HG02870 (cell line): ENCODE results near the gene LRRC8E.
A peak's percentile ranks its signal among the peaks of the same experiment; 100 is the strongest.
"Not testable (repeated sequence)": the region's sequence is repeated elsewhere in the genome, so short reads cannot be mapped to it uniquely, and the experiment has no call there.

Experiments used
- ATAC-seq: cut with Tn5 transposase; IDR thresholded peaks from one replicate; pipeline ENCODE4 v1.9.1; 2021; ENCODE audit warnings: mild to moderate bottlenecking, moderate library complexity; ENCODE audit not compliant: unreplicated experiment

Gene LRRC8E

DNA sequence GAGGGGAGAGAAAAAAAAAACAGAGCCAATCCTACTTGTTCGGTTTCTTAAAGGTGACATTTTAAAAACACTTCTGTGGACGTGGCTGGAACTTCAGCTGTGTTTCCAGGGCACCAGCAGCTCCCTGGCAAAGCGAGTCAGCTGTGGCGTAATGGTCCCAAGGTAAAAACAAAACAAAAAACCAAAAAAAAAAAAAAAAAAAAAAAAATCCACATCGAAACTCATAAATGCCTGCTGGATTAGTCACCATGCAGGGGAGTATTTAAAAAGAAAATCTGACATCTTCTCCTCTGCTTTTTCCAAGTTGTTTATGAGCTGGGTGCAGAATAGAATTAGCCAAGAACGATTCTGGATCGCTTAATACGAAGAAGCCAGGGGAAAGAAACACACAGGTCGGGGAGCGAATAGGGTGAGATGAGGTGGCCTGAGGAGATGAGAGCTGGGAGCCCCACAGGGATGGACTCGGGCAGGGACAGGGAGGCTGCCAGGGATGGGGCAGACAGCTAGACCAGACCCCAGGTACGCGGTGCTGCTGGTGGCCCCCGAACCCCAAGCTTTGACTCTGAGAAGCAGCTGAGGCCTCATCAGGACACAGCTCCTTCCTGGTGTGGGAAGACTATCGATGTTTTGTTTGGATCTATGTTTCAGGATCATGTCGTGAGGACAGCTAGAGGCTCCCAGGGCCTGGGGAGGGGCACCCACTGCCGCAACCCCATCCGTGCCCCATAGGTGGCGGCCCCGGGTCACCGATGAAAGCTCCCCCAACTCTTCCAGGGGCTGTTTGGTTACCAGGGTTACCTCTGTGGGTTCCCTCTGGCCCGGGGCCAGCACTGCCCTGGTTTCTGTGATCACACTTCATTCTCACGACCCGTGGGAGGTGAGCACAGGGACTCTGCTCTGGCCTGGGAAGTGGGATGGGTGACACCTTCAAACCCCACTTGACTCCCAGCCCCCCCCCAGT is 40.7 kb downstream of the LRRC8E start:
- no peak for ATAC-seq

DNA sequence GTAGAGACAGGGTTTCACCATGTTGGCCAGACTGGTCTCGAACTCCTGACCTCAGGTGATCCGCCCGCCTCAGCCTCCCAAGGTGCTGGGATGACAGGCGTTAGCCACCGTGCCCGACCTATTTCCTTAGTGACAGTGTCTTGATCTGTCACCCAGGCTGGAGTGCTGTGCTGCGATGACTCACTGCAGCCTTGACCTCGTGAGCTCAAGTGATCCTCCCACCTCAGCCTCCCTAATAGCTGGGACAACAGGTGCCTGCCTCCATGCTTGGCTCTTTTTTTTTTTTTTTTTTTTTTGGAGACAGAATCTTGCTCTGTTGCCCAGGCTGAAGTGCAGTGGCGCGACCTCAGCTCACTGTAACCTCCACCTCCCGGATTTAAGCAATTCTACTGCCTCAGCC is 41.7 kb downstream of the LRRC8E start:
- ATAC-seq, result not testable (repeated sequence)

- ATAC-seq, result no peak
Observed at GRCh38 chr19:7930765-7931164, 42.5 kb downstream of the LRRC8E start.

- ATAC-seq, result no peak
Observed at GRCh38 chr19:7931221-7932061, 43.1 kb downstream of the LRRC8E start.

GRCh38 chr19:7932276-7932929 is 44.1 kb downstream of the LRRC8E start:
- no peak for ATAC-seq

- ATAC-seq, result no peak
Observed at GRCh38 chr19:7932930-7933300, 44.6 kb downstream of the LRRC8E start.

DNA sequence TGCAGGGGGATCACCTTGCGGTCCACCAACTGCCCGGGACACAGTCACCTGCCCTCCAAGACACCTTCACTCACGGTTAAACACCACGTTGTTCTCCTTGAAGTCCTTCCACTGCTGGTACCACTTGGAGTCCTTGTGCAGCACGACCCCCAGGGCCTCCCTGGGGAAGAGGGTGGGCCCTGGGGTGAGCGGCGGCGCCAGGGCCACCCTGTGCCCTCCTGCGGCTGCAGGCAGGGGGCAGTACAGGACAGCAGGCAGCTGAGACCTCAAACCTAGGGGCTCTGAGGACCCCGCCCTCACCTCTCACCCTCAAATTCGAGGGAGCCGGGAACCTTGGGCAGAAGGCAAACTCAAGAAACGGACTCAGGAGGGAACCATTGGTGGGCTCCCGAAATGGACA is 45.1 kb downstream of the LRRC8E start:
- no peak for ATAC-seq

DNA sequence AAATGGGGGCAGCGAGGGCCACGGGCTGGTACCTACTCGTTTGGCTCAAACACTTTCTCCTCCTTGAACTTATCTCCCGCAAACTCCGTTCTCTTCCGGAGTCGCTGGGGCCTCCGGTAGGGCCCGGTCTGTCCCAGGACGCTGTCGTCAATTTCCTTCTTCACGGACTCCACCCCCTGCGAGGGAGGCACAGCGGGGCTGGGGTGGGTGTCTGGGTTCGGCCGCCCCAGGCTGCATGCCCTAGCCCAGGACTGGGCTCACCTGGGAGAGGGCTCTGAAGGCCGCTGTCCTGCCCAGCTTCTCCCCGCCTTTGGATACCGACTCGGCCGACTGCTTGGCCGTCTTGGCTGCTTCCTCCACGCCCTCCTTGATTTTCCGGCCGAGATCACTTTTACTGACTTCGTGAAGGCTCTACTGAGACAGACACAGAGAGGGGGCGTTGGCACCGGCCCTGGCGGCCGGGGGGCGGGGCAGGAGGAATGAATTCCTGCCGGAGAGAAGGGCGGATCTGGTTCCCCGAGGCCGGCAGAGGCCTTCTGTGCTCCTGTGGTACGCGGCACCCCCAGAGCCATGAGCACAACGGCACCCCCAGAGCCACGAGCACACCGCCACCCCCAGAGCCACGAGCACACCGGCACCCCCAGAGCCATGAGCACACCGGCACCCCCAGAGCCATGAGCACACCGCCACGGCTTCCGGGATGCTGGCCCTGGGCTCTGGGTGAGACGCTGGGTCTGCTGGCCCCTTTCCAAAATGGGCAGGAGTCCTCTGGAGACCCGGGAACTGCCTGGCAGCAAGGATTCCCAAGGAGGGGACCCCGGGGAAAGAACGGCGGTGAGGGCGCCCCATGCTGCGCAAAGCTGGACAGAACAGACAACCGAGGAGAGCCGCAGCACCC is 45.8 kb downstream of the LRRC8E start:
- no peak for ATAC-seq

DNA sequence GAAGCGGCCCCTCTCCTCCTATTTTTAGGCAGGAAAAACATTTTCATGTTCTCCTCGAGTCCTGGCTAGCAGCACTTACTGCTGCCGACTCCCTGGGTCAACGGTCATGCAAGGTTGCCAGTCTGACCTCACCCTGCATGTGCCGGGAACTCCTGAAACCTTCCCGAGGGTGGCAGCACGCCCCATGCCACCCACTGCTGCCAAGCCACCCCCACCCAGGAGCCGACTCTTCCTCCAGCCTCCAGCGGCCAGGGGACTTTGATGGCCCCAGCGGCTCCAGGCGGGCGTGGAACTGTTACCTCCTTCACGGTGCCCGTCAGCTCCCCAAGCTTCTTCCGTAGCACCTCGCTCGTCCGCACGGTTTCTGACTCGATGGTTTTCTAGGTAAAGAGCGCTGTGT is 46.5 kb downstream of the LRRC8E start:
- no peak for ATAC-seq

DNA sequence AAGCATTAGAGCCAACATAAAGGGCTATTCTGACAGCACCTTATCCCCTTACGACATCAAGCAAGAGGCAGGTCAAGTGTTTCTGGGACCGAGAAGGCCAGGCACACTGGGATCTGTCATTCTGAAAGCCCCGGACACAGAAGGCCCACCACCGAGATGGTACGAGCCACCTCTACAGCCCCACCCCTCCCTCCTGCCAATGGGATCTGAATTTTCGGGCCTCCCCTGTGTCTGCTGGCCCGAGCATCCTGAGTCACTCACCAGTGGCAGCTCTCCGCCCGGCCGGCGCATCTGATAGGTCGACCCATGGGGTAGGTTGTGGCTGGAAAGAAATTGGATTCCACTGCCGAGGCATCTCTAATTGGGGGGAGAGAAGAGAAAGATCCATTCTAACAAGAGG is 52.5 kb downstream of the LRRC8E start:
- no peak for ATAC-seq

DNA sequence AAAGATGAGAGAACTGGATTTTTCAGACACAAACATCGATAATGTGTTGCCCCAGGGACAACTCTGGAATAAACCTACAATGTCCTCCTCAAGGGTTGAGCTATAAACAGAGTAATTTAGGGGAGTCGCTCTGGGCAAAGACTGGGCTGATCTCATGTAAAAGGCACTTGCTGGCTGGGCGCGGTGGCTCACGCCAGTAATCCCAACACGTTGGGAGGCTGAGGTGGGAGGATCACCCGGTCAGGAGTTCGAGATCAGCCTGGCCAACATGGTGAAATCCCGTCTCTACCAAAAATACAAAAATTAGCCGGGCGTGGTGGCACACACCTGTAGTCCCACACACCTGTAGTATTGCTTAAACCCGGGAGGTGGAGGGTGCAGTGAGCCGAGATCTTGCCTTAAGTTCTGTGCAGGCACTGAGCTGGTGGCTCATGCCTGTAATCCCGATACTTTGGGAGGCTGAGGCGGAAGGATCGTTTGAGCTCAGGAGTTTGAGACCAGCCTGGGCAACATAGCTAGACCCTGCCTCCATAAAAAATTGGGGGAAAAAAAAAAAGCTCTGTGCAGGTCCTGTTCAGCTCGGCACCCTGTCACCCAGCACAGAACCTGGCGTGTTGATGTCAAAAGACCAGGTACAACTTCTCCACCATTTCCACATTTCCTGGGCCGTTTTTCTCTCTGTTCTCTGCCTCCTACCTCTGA is 53.7 kb downstream of the LRRC8E start:
- ATAC-seq, result no peak

DNA sequence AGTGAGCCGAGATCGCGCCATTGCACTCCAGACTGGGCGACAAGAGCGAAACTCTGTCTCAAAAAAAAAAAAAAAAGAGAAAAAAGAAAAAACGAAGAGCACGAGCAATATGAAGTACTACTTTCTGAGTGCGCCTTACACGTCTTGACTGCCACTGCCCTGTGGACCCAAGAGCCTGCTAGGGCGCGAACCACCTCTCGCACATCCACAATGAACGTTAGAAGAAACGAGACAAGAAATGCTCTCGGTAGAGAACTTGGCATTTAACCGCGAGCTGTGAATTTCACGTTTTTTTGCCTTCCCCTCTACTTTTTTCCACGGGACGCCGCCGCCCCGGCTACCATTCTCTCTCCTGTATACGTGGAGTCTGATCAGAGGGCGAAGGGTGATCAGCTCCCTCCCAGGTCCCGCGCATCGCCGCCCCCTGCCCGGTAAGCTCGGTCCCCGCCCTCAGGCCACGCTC is 54.7 kb downstream of the LRRC8E start:
- ATAC-seq, result no peak

DNA sequence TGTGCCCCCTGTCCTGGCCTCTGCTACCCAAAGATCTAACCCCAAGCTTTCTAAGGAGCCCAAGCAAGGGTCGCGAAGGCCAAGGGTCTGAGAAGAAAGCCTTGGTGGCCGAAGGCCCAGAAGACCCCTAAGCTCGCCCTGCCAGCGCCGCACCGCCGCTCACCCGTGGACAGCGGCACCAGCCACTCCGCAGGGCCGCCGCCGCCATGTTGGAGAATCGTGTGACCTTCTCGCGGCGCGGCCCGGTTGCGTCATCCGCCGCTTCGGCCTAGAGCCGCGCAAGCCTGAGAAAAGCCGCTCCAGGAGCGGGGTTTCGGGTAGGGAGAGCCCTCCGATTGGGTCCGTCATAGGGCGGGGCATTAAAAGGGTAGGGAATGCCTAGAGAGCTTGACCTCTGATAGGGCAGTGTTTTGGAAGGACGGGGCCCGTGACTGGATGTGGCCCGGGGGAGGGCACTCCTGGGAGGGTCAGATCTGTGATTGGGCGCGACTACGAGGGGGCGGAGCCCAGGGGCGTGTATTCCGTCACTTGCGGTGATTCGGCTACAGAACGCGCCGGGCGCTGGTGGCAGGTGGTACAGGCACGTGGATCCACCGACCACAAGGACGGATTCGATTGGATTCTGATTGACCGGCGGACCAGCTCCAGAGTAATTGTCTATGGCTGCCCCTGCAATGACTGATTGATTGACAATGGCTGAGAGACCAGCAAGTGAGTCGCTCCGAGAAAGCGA is 55.3 kb downstream of the LRRC8E start, which contains the start of gene TIMM44:
Gene TIMM44, minus strand, starts transcription at position 223 of the 733 bp plus-strand sequence. Its CDS starts 15 bp downstream, at position 208.
- peak; percentile 95 for ATAC-seq

DNA sequence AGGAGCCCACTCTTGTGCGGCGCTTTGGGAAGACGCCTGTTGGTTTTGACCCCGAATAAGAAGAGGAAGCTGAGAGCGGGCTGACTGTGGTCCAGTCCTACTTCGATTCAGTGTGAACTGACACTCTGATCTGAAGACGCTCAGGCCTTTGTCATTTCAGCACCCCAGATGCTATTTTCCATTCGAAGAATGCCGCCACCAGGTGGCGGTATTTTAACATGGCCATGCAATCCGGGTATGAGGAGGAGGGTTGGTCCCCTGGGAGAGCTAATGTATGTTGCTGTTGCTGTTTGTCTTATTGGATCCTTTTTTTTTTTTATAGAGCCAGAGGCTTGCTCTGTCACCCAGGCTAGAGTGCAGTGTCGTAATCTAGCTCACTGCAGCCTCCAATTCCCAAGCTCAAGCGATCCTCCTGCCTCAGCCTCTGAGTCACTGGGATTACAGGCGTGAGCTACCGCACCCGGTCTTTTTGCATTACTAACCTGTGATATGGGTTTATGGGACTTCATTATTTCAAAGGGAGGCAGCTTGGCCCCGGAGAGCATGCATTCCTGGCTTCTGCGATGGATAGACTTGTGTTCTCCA is 56.0 kb downstream of the LRRC8E start:
- ATAC-seq, result no peak

DNA sequence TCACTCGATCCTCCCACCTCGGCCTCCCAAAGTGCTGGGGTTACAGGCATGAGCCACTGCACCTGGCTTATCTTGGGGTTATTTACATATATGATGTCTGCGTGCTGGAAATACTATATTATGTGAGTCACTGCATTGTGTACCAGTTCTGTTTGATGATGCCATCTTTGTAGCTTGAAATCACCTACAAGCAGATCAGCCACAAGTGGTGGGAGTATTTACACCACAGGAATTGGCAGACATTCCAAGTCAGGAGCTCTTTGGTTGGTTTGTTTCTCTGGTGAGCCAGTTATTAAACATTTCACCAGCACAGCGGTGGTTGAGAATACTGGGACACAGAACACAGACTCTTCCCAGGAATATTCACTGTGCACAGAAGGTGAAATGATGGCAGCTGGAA is 59.6 kb downstream of the LRRC8E start:
- no peak for ATAC-seq
